ENCODE data around the gene MIPOL1. TPM values are rescaled to one million over a fixed set of nuclear protein-coding genes. Genes with fewer than 3 reads are reported as not detected.

Gene MIPOL1
- total and polyA plus RNA-seq, 2 experiments from 2014 or later = 16.6 to 24.8 TPM

GRCh38 chr14:37597914-37598746, 400.4 kb downstream of the MIPOL1 start (continued):
- TF ChIP-seq ZNF462 (CRISPR knock-in tag; IDR thresholded peaks at IDR 0.05) (no peak), POLR2AphosphoS5 (IDR thresholded peaks at IDR 0.05; ENCODE audit: low read depth) (no peak), ZNF331 (CRISPR knock-in tag; IDR thresholded peaks at IDR 0.05; ENCODE audit: low read depth) (no peak), NANOG (IDR thresholded peaks at IDR 0.05; ENCODE audit: borderline replicate concordance) (no peak), EZH2 (IDR thresholded peaks at IDR 0.05; ENCODE audit: low read depth, unreplicated experiment) (peak; percentile 54), ETS1 (IDR thresholded peaks at IDR 0.05) (no peak), REST (IDR thresholded peaks at IDR 0.05; ENCODE audit: unreplicated experiment) (no peak)

Data from GM23338 (cell line).